Osteoblast (primary cell): ENCODE results near the gene EPAS1. TPM values are rescaled to one million over a fixed set of nuclear protein-coding genes. Genes with fewer than 3 reads are reported as not detected.

Source experiments
- DNase-seq: peaks from one replicate; pipeline ENCODE4 v3.0.0; 2011; ENCODE audit warnings: low spot score, mixed read lengths; ENCODE audit not compliant: insufficient read length; ENCODE audit errors: missing footprints
- H2AFZ ChIP-seq: 2 replicates; pipeline ENCODE4 v1.6.0; 2011; ENCODE audit warnings: mild to moderate bottlenecking, low read length
- H3K27ac ChIP-seq: 2 replicates; pipeline ENCODE4 v1.5.1; 2011; ENCODE audit warnings: mild to moderate bottlenecking, low read depth, low read length, moderate library complexity
- H3K27me3 ChIP-seq: 2 replicates; pipeline ENCODE4 v1.6.0; 2012; ENCODE audit warnings: mild to moderate bottlenecking, control low read depth, inconsistent platforms, low read length, moderate library complexity; ENCODE audit not compliant: insufficient read depth
- H3K36me3 ChIP-seq: 2 replicates; pipeline ENCODE4 v1.5.1; 2011; ENCODE audit warnings: mild to moderate bottlenecking, low read length, control low read depth, moderate library complexity; ENCODE audit not compliant: insufficient read depth
- H3K4me1 ChIP-seq: 2 replicates; pipeline ENCODE4 v1.5.1; 2011; ENCODE audit warnings: mild to moderate bottlenecking, low read length, control low read depth, moderate library complexity; ENCODE audit not compliant: insufficient read depth
- H3K4me2 ChIP-seq: 2 replicates; pipeline ENCODE4 v1.6.0; 2011; ENCODE audit warnings: mild to moderate bottlenecking, low read length; ENCODE audit not compliant: insufficient read depth
- H3K4me3 ChIP-seq: fragments of 200-600 bp; sonication (generic); 3 replicates; pipeline ENCODE4 v1.5.1; 2012; ENCODE audit warnings: mild to moderate bottlenecking, low read length, inconsistent platforms; ENCODE audit not compliant: insufficient read depth
- H3K79me2 ChIP-seq: 2 replicates; pipeline ENCODE4 v1.6.0; 2012; ENCODE audit warnings: mild to moderate bottlenecking, low read length, control low read depth, inconsistent platforms; ENCODE audit not compliant: insufficient read depth
- H3K9me3 ChIP-seq: 2 replicates; pipeline ENCODE4 v1.5.1; 2011; ENCODE audit warnings: low read depth, low read length, control low read depth
- H4K20me1 ChIP-seq: 2 replicates; pipeline ENCODE4 v1.6.0; 2012; ENCODE audit warnings: mild to moderate bottlenecking, low read length, control low read depth; ENCODE audit not compliant: insufficient read depth
- total RNA-seq: library from RNA; depleted of rRNA; stranded (reverse); fragments of >200 nt; gene quantifications from 2 replicates; pipeline ENCODE4 v1.2.3, GENCODE V29; 2012
- TF ChIP-seq, protein P1 (sequence below): IDR thresholded peaks from 2 replicates; pipeline ENCODE4 v1.5.1; 2011; ENCODE audit warnings: mild to moderate bottlenecking, low read depth, low read length, moderate library complexity; ENCODE audit errors: extremely low read depth

Gene EPAS1
- total RNA-seq, 1 donor = 260 TPM

DNA sequence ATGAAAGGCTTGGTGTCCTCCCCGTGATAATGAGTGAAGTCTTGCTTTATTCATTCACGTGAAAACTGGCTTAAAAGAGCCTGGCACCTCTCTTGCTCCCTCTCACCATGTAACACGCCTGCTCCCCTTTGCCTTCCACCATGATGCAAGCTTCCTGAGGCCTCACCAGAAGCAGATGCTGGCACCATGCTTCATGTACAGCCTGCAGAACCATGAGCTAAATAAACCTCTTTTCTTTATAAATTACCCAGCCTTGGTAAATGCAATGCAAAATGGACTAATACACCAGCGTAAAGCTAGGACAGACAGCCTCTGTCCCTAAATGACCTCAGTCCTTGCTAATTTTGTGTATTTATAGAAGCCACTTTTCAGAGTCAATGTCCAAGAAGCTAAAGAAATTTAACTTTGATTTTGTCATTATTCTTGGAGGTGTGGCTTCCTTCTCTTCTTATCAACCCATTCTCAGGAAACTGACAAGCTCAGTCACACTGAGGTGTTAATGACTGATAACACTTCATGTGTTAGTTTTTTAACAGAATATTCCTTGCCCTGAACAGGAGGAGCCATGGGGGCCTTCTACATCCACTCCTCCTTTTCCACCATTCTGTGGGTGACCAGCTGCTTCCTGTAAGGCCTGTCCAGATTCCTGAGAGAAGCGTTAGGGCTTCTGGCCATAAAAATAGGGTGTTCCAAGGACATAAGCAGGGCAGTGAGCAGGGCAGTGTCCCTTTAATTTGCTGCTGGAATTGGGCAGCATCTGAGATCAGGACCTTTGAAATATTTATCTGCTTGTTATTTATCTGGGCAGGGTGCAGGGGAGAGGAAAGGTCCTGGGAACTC, 38.0 kb upstream of the EPAS1 start:
- DNase-seq = no peak
- Histone ChIP-seq H3K9me3 (no peaks in the 10 kb centered on the region), H3K4me1 (no peaks in the 10 kb centered on the region), H3K79me2 (no peaks in the 10 kb centered on the region), H3K36me3 (no peaks in the 10 kb centered on the region), H3K4me3 (no peak overlapping the region), H3K4me2 (no peak overlapping the region), H3K27me3 (no peaks in the 10 kb centered on the region), H4K20me1 (no peaks in the 10 kb centered on the region), H3K27ac (no peak overlapping the region), H2AFZ (peak overlapping the region; percentile 64)
- TF ChIP-seq, protein P1, sequence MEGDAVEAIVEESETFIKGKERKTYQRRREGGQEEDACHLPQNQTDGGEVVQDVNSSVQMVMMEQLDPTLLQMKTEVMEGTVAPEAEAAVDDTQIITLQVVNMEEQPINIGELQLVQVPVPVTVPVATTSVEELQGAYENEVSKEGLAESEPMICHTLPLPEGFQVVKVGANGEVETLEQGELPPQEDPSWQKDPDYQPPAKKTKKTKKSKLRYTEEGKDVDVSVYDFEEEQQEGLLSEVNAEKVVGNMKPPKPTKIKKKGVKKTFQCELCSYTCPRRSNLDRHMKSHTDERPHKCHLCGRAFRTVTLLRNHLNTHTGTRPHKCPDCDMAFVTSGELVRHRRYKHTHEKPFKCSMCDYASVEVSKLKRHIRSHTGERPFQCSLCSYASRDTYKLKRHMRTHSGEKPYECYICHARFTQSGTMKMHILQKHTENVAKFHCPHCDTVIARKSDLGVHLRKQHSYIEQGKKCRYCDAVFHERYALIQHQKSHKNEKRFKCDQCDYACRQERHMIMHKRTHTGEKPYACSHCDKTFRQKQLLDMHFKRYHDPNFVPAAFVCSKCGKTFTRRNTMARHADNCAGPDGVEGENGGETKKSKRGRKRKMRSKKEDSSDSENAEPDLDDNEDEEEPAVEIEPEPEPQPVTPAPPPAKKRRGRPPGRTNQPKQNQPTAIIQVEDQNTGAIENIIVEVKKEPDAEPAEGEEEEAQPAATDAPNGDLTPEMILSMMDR = no peak

DNA sequence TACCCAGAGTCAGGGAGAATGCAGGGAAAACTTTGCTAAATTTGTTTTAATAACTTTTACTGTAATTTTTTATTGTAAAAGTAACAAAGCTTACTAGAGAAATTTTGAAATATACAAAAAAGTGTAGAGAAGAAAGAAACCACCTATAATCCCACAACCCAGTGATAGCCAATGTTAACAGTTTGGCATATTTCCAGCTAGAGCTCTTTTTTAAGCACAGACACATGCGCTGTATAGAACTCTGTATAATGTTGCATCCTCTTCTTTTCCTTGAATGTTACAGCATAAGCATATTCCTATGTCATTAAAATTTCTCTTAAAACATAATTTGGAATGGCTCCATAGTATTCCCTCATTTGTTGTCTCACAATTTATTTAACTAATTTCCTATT, 37.4 kb upstream of the EPAS1 start:
- no peaks in the 10 kb centered on the region for H3K9me3 ChIP-seq
- no peak overlapping the region for H2AFZ ChIP-seq
- H3K36me3 ChIP-seq = no peaks in the 10 kb centered on the region
- no peaks in the 10 kb centered on the region for H3K4me1 ChIP-seq
- H3K4me2 ChIP-seq = no peak overlapping the region
- no peak for DNase-seq
- TF ChIP-seq, protein P1 = no peak
- H3K79me2 ChIP-seq = no peaks in the 10 kb centered on the region
- no peaks in the 10 kb centered on the region for H4K20me1 ChIP-seq
- H3K4me3 ChIP-seq = no peak overlapping the region
- no peak overlapping the region for H3K27ac ChIP-seq
- H3K27me3 ChIP-seq = no peaks in the 10 kb centered on the region

DNA sequence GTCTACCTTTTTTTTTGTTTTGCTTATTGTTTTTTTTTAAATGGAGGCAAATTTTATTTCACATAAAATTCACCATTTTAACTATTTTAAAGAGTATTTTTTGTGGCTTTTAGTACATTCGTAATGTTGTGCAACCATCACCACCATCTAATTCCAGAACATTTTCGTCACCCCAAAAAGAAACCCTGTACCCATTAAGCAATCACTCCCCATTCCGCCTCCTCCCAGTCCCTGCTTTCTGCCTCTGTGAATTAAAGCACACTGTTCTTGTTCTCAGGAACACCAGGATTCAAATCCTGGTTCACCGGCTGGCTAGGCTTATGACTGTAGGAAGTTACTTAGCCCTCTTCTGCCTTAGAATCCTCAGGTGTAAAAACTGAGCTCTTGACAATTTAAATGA, 36.9 kb upstream of the EPAS1 start:
- Histone ChIP-seq H3K4me1 (no peaks in the 10 kb centered on the region), H3K4me2 (no peak overlapping the region), H3K79me2 (no peaks in the 10 kb centered on the region), H3K27me3 (no peaks in the 10 kb centered on the region), H2AFZ (no peak overlapping the region), H3K9me3 (no peaks in the 10 kb centered on the region), H3K27ac (no peak overlapping the region), H3K36me3 (no peaks in the 10 kb centered on the region), H3K4me3 (no peak overlapping the region), H4K20me1 (no peaks in the 10 kb centered on the region)
- DNase-seq = no peak
- TF ChIP-seq, protein P1 = no peak

DNA sequence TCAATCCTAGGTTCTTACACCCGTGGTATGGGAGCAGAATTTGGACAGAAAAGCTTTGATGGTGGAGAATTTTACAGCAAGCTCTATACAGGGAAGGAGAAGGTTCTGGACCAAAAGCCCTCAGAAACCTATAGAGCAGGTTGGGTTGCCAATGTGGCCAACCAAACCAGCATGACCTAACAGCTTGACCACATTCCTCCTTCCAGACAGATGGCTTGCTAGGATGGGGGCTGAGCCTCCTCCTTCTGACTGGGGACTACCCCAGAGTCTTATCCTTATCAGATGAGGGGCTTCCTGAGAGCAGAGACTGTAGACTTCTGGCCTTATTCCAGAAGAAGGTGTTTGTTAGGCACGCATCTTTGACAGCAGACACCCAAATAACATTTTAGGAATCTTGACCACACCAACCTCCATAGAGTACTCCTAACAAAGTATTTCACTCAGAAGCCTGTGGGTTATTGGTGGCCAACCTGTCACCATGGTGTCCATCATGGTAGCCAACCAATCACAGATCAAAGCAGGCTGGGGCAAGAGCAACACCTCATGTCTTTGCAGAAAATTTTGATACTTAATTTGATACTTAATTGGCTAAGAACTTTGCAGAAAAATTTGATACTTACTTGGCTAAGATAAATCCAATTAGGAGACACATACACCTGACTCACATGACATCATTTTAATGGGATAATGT, 34.8 kb upstream of the EPAS1 start:
- no peaks in the 10 kb centered on the region for H3K27me3 ChIP-seq
- no peak overlapping the region for H3K27ac ChIP-seq
- peaks cover under 1% of the 10 kb centered on the region for H3K4me1 ChIP-seq
- no peaks in the 10 kb centered on the region for H3K79me2 ChIP-seq
- TF ChIP-seq, protein P1 = no peak
- no peak overlapping the region for H2AFZ ChIP-seq
- DNase-seq = no peak
- H3K4me3 ChIP-seq = no peak overlapping the region
- no peaks in the 10 kb centered on the region for H3K36me3 ChIP-seq
- H4K20me1 ChIP-seq = no peaks in the 10 kb centered on the region
- no peaks in the 10 kb centered on the region for H3K9me3 ChIP-seq
- no peak overlapping the region for H3K4me2 ChIP-seq
